ENCODE data around the gene TOX3.

The TOX3 gene

GRCh38 chr16:52535076-52535475 is 11.9 kb downstream of the TOX3 start:
- DNase-seq: no peak

GRCh38 chr16:52533296-52533695 is 13.6 kb downstream of the TOX3 start:
- DNase-seq: no peak

DNA sequence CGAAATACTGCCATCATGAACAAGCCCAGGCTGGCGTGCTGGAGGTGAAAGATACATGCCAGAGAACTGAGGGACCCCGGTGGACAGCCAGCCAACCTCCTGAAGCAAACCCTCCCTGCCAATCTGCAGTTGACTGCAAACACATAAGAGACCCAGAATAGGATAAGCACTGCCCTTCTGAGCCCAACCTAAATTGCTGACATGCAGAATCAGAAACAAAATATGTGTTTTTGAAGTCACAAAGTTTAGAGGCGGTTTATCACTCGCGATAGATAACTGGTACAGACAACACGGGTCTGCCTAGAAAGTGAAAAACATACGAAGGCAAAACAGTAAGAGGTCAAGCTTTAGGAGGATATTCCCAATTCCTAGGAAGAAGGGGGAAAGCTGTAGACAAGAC is 14.6 kb downstream of the TOX3 start:
- DNase-seq: no peak

DNA sequence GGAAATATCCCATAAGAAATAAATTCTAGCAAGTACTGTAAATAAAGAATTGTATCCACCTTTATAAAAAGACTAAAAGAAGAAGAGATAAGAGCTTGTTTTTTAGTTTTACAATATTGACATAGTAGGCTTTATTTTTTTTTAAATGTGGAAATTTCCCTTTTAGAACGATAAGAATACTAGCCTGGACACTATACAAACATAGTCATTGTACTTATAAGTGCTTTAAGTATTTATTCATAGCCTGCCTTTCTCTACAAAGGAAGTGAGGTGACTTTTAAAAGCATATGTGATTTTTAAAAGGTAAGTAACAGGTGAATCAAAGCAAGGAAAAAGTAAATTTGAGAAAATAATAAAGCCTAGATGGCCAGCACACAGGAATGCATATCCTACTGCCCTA is 17.7 kb downstream of the TOX3 start:
- DNase-seq: no peak

GRCh38 chr16:52528393-52529065 is 18.4 kb downstream of the TOX3 start:
- DNase-seq: no peak

- no peak for DNase-seq
Measured at GRCh38 chr16:52526830-52527229, 20.1 kb downstream of the TOX3 start.

- no peak for DNase-seq
Measured at GRCh38 chr16:52526116-52526828, 20.7 kb downstream of the TOX3 start.

- no peak for DNase-seq
Measured at GRCh38 chr16:52521570-52521969, 25.4 kb downstream of the TOX3 start.

- no peak for DNase-seq
Measured at GRCh38 chr16:52518884-52519283, 28.1 kb downstream of the TOX3 start.

DNA sequence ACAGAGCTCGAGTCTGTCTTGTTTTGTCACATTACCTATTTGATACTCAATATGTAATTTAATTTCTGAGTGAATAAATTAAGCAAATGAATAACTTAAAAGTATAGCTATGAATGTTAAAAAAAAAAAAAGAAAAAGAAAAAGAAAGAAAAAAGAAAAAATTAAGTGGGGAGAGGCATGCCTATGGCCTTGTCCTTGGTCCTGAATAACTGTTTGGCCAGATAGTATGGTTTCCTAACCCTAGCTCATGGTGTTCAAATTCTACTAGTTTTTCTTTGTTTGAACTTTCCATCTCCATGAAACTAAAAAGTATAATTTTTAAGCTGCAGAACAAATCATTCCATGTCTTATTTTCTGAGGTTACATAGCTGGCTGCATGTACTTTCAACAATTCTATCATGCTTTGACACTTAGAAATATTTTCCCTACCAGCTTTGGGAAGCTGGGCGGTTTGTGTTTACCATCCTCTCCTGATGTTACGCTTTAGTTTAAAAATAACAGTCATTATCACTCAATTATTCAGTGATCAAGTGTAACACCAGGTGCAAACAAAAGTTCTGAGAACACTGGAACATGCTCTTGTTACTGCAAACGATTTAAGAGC is 31.8 kb downstream of the TOX3 start:
- DNase-seq: no peak

GRCh38 chr16:52512297-52512987 is 34.5 kb downstream of the TOX3 start:
- no peak for DNase-seq

GRCh38 chr16:52501746-52502145 is 45.2 kb downstream of the TOX3 start:
- DNase-seq: no peak

- DNase-seq: no peak
Measured at GRCh38 chr16:52500963-52501362, 46.0 kb downstream of the TOX3 start.

DNA sequence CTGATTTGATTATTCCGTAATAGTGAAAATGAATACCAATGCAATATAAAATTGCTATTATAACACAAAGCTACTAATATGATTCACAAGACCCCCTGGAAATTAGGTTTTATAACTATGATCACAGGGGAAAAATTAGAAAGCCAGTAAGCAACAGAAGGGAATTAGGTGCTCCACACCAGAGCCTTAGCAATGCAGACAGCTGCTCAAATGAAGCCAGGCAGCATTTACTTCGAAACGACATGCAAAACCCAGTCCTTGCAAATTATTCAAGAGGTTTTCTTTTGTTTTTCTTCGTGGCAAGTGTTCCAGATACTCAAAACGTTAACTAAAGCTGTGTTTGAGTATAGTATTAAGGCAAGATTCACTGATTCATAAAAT is 47.9 kb downstream of the TOX3 start:
- DNase-seq: no peak

DNA sequence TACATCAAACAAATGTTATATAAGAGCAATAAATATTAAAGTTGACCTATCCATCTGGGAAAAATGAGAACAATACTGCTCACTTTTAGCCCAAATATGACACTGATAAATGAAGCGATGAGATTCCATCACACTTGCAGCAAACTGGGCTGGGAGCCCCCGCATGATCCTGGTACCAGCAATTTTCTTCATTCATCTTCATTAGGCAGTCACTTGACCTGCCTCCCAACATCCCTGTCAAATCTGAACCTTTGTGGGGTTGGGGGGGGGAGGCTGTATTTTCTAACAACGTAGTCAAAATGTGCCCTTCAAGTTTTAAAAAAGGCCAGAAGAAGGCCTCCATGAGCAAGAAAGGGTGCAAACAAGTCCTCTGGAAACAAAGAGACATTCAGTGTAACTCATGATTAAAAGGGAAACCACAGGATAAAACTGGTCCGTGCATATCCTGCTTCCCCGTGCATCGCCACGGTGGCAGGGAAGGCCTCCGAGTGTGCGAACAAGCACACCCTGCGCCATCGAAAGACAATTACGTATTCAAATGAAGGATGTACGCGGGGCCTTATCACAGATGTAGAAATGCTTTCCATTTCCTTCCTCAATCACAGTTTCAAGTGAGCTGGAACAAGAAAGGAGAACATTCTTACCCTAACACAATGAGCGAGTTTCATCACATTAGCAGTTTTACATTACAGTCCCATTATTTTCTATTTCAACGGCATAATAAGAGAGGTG is 48.4 kb downstream of the TOX3 start:
- no peak for DNase-seq

DNA sequence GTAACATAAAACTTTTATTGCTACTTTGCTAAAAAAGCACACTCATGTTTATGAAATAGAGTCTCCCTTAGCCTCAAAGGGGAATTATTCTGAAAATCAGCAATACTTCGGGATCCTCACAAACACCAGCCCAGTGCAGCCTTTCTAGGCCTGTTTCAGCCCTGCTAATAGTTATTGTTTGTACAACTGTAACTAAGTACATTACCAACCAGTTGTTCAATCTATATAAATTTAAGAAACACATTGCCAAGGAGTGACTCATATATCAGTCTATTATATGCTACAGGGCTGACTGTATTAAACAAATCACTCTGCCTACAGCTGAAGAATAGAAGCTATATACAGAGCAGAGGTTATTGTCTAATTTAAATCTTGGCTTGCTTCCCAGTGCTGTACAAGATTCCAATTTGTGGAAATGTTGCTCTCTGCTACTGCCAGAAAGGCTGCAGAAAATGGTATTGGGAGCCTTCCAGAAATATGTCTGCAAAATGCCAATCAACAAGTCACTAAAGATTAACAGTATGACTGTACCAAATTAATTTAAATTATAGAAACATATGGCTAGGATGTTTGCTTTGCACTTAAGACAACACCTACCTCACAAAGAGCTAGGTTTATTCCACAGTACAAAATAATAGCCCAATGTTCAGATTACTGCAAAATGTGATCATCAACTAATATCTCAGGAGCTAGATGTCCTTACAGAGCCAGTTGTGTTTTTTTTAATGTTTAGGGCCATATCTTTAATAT is 49.7 kb downstream of the TOX3 start:
- no peak for DNase-seq

DNA sequence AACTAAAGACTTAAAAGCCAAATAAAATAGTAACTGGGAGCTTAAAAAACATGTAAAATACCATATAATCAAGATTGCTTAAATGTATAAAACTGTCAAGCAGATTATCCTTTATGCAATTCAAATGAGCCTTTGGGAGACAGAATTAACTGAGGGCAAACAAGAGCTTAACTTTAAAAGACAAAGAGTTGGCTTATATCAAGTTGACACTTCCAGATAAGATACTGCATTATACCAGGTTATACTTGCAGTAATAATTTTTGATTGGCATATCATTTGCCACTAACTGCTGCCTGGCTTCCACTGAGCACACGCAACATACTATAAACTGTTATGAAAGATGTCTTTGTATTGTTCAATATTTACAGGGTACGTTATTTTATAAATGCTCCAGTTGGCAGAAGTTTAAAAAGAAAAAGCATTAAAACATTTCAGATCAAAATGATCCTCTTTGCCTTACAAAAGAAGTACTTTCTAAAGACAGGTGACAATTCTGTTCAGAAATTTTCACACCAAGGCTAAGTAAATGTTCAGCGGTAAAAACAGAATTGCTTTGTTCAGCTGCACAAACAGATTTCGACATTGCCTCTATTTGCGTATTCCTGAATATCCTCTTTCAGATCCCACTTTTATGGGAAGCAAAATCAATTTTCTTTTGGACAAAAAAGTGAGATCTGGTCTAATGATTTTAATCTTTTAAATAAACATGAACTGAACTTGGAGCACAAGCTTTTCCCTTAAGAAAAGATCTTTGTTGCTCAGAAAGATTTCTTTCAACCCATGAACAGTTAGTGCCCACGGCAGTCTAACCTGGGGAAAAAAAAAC is 50.7 kb downstream of the TOX3 start:
- DNase-seq: no peak

DNA sequence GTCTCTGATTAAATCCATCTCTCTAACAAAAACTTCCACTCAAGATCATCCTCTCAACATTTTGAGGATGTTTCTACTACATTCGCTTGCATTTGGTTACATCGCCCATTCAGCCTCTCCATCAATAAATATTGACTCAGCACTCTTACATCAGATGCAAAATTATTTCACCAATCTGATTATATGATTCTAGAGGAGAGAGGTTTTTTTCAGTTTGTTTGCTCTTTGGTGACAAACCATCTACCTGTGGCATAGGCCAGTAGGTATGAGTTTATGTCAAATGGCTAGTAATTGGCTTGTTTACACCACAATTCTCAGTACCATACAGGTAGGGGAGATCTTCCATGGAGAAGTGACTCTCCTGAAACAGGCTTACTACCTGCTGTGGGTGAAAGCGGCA is 52.3 kb downstream of the TOX3 start:
- DNase-seq: no peak

GRCh38 chr16:52494145-52494544 is 52.8 kb downstream of the TOX3 start:
- no peak for DNase-seq

- no peak for DNase-seq
Measured at GRCh38 chr16:52492789-52493357, 54.1 kb downstream of the TOX3 start.

GRCh38 chr16:52491216-52491615 is 55.7 kb downstream of the TOX3 start:
- no peak for DNase-seq

Measured in stimulated activated CD4-positive, alpha-beta T cell treated with anti-CD3 and anti-CD28 coated beads, Interleukin-2, amount 100 ng/mL, for 24 hours (primary cell).